Gastroesophageal sphincter (tissue), 3 donors: Measurements from ENCODE around the gene ABCA1.

ENCODE experiments used
- CTCF ChIP-seq, 4 experiments: fragments of 200-600 bp in 2 of 4; fragments of 450-650 bp in 2 of 4; sonication (generic) in 1 of 4; IDR thresholded peaks; one replicate each; pipeline ENCODE4 v1.5.1; 2017 to 2019; ENCODE audit warnings: antibody characterized with exemption in 4 of 4, mild to moderate bottlenecking in 2 of 4, moderate library complexity in 2 of 4
- POLR2A ChIP-seq, 2 donors: fragments of 450-650 bp; IDR thresholded peaks; one replicate each; pipeline ENCODE4 v1.6.1; 2017; ENCODE audit warnings: antibody characterized with exemption in 2 of 2, mild to moderate bottlenecking in 2 of 2, moderate library complexity in 1 of 2
- POLR2AphosphoS5 ChIP-seq: sonication (generic); formaldehyde crosslinking; IDR thresholded peaks from one replicate; pipeline ENCODE4 v1.6.1; 2017; ENCODE audit warnings: antibody characterized with exemption

- TF ChIP-seq CTCF (IDR thresholded peaks at IDR 0.05) (no peak), POLR2AphosphoS5 (no peak), POLR2A (IDR thresholded peaks at IDR 0.05) (no peak)
Measured at GRCh38 chr9:104944356-104944755, 16.4 kb upstream of the ABCA1 start.
